Measurements from ENCODE around the gene SH2D6. TPM values are rescaled to one million over a fixed set of nuclear protein-coding genes. Genes with fewer than 3 reads are reported as not detected.

SH2D6 gene
- total and polyA plus RNA-seq, 9 of the 15 experiments (the other 6 are each of a cell fraction or from before 2014, with no cell fraction given): 0.07 to 0.76 (median 0.33) TPM; not detected in 2

DNA sequence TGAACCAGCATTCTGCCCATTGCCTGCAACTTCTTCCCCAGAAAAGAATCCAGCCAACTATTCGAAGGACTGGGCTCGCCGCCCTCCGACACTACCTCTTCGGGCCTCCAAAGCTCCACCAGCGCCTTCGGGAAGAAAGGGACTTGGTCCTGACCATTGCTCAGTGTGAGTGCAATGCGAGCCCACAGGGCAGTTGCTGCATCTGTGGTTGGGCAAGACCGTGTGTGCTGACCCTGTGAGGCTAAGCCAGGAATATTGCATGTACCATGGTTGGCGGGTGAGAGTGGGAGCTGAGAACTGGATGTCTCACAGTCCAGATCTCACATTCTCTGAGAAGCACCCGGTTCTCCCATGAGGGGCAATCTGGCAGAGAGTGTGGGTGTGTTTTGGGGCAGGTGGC, 47.5 kb upstream of the SH2D6 start:
- Histone ChIP-seq H3K9me1 (ENCODE audit: control insufficient read depth, insufficient read depth, low read length) (peaks cover 2% of the 10 kb centered on the region), H3K79me2 (ENCODE audit: control insufficient read depth, insufficient read depth, low read length) (no peaks in the 10 kb centered on the region), H4K20me1 (replicated peaks; ENCODE audit: control insufficient read depth, insufficient read depth, low read length) (no peaks in the 10 kb centered on the region), H3K4me1 (replicated peaks in 1 of 2; ENCODE audit: control insufficient read depth in 2 of 2, insufficient read depth in 2 of 2, low read length in 2 of 2) (no peaks in the 10 kb centered on the region), H3K4me3 (no peak overlapping the region), H3K4me2 (ENCODE audit: insufficient read depth, low read length) (no peak overlapping the region), H3K27ac (ENCODE audit: extremely low read depth, low read depth, low read length) (no peak overlapping the region), H3K27me3 (ENCODE audit: control insufficient read depth in 2 of 2, insufficient read depth in 2 of 2, low read length in 2 of 2) (no peaks in the 10 kb centered on the region), H3K9ac (ENCODE audit: insufficient read depth in 1 of 2, low read depth in 2 of 2, low read length in 2 of 2) (no peak overlapping the region), H3K9me3 (replicated peaks; ENCODE audit: control insufficient read depth, insufficient read depth, low read depth, low read length) (no peaks in the 10 kb centered on the region), H3K36me3 (ENCODE audit: control insufficient read depth, insufficient read depth, low read length) (no peaks in the 10 kb centered on the region), H2AFZ (ENCODE audit: low read depth, low read length) (no peak overlapping the region)
- ChIA-PET POLR2A (interaction anchor here (0.6 to 2.6 kb wide), 8 partner anchors 10 to 304 kb away, joined by 3 to 17 read pairs (median 4); partner anchors contain the start of gene MAT2A), CTCF (ENCODE audit: low intra/inter-chr PET ratio) (no interaction called here)
- no TSS peak for BruUV-seq (replicated peaks)
- TF ChIP-seq ZNF175 (CRISPR knock-in tag; IDR thresholded peaks at IDR 0.05; ENCODE audit: low read depth): no peak
- no peak for TF ChIP-seq TCFL5 (CRISPR knock-in tag; conservative IDR thresholded peaks at IDR 0.05)
- no peak for TF ChIP-seq RFX1 (IDR thresholded peaks at IDR 0.05)
- TF ChIP-seq ZNF3 (CRISPR knock-in tag; IDR thresholded peaks at IDR 0.05): no peak
- no peak for TF ChIP-seq IRF2 (CRISPR knock-in tag; IDR thresholded peaks at IDR 0.05)
- TF ChIP-seq SRSF7 (optimal IDR thresholded peaks at IDR 0.05; ENCODE audit: low read depth, low read length): no peak
- TF ChIP-seq, protein P1, sequence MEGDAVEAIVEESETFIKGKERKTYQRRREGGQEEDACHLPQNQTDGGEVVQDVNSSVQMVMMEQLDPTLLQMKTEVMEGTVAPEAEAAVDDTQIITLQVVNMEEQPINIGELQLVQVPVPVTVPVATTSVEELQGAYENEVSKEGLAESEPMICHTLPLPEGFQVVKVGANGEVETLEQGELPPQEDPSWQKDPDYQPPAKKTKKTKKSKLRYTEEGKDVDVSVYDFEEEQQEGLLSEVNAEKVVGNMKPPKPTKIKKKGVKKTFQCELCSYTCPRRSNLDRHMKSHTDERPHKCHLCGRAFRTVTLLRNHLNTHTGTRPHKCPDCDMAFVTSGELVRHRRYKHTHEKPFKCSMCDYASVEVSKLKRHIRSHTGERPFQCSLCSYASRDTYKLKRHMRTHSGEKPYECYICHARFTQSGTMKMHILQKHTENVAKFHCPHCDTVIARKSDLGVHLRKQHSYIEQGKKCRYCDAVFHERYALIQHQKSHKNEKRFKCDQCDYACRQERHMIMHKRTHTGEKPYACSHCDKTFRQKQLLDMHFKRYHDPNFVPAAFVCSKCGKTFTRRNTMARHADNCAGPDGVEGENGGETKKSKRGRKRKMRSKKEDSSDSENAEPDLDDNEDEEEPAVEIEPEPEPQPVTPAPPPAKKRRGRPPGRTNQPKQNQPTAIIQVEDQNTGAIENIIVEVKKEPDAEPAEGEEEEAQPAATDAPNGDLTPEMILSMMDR (IDR thresholded peaks at IDR 0.05 in 2 of 3, conservative IDR thresholded peaks at IDR 0.05 in 1 of 3; ENCODE audit: insufficient read depth in 2 of 3, low read depth in 1 of 3, low read length in 3 of 3): no peak
- ATAC-seq (no peak), DNase-seq (ENCODE audit: extremely low read depth in 1 of 4, low spot score in 3 of 4) (no peak), FAIRE-seq (no peak)
- intact Hi-C loops (cut with micrococcal nuclease): no loop called here
- WGBS (ENCODE audit: insufficient coverage, low coverage, missing lambda C conversion rate): 86% methylated on average over 11 of the region's 11 CpGs
- in situ Hi-C loops (cut with MboI): no loop called here

Data from K562 (cell line).